MM.1S (cell line): ENCODE measurements around the gene LBH.

Source experiments
- EZH2 ChIP-seq: fragments of 300-600 bp; sonication (generic); optimal IDR thresholded peaks from 2 replicates; pipeline ENCODE3; 2017; ENCODE audit warnings: low read depth, mild to moderate bottlenecking, antibody characterized with exemption, low read length, mixed read lengths
- TF ChIP-seq, protein P1 (sequence below): fragments of 300-600 bp; sonication (generic); IDR thresholded peaks from 2 replicates; pipeline ENCODE4 v1.5.1; 2016; ENCODE audit warnings: antibody characterized with exemption, low read length, mixed read lengths

GRCh38 chr2:30261695-30262211, 30.4 kb downstream of the LBH start:
- TF ChIP-seq, protein P1, sequence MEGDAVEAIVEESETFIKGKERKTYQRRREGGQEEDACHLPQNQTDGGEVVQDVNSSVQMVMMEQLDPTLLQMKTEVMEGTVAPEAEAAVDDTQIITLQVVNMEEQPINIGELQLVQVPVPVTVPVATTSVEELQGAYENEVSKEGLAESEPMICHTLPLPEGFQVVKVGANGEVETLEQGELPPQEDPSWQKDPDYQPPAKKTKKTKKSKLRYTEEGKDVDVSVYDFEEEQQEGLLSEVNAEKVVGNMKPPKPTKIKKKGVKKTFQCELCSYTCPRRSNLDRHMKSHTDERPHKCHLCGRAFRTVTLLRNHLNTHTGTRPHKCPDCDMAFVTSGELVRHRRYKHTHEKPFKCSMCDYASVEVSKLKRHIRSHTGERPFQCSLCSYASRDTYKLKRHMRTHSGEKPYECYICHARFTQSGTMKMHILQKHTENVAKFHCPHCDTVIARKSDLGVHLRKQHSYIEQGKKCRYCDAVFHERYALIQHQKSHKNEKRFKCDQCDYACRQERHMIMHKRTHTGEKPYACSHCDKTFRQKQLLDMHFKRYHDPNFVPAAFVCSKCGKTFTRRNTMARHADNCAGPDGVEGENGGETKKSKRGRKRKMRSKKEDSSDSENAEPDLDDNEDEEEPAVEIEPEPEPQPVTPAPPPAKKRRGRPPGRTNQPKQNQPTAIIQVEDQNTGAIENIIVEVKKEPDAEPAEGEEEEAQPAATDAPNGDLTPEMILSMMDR, result no peak
- TF ChIP-seq EZH2, result no peak
